Stimulated activated CD4-positive, alpha-beta T cell treated with anti-CD3 and anti-CD28 coated beads, Interleukin-2, amount 100 ng/mL, for 24 hours (primary cell): ENCODE data around the gene PLAC8.
"Not testable (repeated sequence)": the region's sequence is repeated elsewhere in the genome, so short reads cannot be mapped to it uniquely, and the experiment has no call there.

ENCODE experiments used
- DNase-seq, 2 donors: peaks; one replicate each; pipeline ENCODE4 v3.0.0-alpha.2; 2020

PLAC8 gene

GRCh38 chr4:83111751-83112141, 2.8 kb downstream of the PLAC8 start:
- peak in 1 of 2 donors; percentile 32 for DNase-seq

GRCh38 chr4:83110970-83111750, 3.4 kb downstream of the PLAC8 start:
- DNase-seq: peak in 1 of 2 donors; percentile 10

DNA sequence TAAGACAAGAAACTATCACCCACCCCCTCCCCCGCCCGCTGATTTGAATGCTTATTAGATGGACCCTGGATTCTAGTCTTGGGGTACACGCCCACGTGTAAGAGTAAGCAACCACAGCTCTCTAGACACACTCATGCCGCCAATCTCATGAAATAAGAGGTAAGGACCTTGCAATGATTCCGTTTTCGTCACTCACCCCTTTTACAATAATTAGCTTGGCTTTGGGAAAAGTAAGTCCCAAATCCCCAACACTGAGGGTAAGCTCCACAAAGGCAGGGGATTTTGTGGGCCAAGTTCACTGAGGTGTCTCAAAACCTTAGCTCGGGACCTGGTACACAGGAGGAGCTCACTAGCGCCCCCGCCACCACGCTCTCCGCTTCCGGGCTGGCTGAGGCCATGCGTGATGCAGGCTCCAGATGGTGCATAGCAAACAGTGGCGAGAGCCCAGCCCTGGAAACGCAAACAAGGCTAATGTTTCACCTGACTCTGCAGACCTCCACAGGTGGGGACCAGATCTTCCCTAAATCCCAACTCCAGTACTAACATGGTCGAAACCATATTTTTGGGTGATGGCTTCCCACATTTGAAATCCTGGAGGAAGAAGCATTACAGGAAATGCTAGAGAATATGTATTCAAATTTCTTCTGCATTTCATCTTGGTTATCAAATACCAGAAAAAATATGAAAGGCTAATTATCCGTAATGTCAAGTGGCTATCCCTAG, 4.1 kb downstream of the PLAC8 start:
- DNase-seq: peak; percentile 91 to 93

DNA sequence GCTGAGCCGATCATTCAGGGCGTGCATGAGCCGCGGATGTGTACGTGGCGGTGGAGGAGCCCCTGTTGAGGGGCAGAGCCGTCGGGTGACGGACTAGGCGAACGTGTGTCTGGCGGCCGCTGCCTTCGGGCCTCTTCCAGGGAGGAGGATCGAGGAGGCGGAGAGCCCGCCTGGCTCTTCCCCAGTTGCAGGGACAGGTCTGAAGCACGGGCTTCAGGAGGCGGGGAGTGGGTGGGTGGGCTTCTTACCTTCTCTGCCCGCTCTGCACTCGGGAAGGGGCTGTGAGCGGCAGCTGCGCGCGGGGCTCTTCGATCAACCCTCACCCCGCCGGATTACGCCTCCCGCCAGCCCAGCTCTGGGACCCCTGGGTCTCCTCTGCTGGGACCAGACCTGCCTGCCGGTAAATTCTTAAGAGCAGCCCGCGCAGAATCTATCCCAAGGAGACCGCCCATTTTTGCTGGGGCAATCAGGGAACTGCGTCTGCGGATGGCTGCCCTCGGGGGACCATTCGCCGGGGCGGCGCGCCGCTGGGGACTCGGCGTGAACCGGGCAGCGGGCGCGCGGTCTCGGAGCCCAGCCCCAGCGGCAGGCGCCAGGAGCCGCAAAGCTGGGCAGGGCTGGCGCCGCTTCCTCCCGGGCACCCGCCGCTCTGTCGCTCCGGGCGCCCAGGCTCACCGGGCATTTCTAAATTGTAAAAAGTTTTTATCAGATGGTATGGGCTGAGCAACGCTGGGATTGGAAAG, 4.9 kb downstream of the PLAC8 start:
- peak; percentile 59 to 62 for DNase-seq

GRCh38 chr4:83108101-83108861, 6.2 kb downstream of the PLAC8 start:
- DNase-seq: peak; percentile 30

- DNase-seq: peak; percentile 45 to 49
Observed at GRCh38 chr4:83107631-83108030, 6.9 kb downstream of the PLAC8 start.

DNA sequence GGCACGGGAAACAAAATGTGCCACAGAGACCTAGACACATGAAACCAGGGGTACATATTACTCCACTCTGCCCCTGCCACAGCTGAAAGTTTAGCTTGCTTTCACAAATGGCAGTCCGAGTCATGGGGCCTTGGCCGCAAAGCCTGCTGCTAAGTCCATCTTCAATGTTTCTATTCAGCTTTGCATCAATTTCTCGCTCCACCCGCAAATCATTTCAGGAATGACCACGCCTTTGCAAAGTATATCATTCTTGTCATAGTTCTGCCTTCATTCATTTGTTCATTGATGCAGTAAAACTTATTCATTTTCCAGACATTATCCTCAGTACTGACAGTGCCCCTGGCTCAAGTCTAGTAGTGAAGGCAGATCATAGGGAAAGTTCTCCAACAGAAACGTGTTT, 9.5 kb downstream of the PLAC8 start:
- no peak for DNase-seq

GRCh38 chr4:83096397-83096796, 18.1 kb downstream of the PLAC8 start:
- no peak for DNase-seq

DNA sequence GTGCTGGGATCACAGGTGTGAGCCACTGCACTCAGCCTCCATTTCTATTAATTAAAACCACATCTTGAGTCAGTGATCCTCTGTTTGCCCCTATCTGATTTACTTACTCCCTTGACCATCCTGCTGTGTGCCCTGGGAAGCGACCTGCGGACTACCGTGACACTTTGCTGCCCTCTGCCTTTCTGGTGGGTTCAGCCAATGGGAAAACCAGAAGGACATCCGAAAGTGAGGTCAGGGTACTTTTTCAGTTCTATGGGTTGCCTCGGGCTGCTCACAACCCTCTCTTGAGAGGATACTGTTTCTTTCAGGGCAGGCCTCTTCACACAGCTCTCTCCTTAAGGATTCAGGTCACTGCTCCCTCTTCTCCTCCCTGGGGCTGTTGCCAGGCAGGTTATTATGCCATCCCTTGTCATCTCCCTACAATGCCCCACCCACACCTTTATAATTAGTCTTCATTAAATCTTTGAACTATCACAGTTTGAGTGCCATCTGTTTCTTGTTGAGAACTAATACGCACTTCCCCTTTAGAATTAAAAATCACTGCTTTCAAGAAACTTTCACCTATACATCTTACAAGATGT, 21.4 kb downstream of the PLAC8 start:
- DNase-seq: no peak

DNA sequence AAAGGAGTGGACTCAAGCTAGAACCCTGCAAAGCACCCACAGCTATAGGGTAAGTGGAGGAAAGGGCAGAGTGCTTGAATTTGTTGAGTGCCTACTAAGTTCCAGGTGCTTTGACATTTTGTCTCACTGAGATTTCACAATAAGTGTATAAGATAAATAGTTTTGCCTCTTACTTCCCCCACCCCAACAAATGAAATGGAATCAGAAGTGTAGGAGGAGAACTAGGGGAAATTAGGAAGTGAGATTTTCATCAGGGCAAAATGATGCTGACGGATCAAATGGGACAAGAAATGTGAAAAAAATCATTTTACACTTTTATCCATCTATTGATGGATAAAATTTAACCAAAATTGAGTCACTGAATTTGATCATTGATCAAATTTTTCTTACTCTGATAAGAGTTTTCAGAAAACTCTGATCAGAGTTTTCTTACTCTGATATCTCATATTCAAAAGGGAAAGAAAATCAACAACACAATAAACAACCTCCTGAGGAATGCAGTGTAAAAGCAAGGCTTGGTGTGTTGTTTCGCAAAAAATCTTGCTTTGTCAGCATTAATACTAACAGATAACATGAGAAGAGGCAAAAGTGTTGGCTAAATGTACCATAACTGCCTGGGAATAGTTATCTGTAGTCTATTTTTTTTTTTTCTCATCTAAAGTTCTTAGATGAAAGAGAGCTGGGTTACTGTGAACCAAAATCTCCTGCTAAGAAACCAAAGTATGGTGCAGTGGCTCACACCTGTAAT, 24.9 kb downstream of the PLAC8 start:
- no peak for DNase-seq

- DNase-seq: not testable (repeated sequence)
Observed at GRCh38 chr4:83084956-83085355, 29.6 kb downstream of the PLAC8 start.

DNA sequence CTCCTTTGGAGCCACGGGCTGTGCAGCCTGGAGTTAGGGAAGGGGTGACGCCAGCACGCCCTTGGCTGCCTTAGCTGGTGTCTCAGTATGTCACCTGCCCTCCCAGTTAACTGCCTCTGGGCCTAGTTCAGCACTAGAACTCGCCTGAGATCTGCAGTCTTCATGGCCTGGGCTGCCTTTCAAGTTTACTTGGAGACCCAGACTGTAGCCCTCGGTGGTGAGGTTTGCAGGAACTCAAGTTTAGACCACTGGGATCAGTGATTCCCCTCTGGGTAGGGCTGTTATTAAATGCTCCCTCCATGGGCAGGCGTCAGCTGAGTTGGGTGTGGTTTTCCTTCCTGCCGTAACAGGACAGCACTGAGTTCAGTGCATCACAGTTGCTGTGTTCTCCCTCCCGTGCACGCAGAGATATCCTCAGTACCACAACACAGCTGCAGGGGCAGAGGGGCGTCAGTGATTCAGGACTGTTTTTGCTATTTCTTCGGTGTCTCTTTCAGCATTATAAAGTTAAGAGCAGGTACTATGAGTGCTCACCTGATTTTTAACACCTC, 30.5 kb downstream of the PLAC8 start:
- DNase-seq: peak; percentile 28 to 48

- DNase-seq: no peak
Observed at GRCh38 chr4:83082777-83083176, 31.8 kb downstream of the PLAC8 start.

GRCh38 chr4:83080561-83080960, 34.0 kb downstream of the PLAC8 start:
- no peak for DNase-seq

GRCh38 chr4:83075311-83076095, 39.0 kb downstream of the PLAC8 start:
- DNase-seq: no peak

DNA sequence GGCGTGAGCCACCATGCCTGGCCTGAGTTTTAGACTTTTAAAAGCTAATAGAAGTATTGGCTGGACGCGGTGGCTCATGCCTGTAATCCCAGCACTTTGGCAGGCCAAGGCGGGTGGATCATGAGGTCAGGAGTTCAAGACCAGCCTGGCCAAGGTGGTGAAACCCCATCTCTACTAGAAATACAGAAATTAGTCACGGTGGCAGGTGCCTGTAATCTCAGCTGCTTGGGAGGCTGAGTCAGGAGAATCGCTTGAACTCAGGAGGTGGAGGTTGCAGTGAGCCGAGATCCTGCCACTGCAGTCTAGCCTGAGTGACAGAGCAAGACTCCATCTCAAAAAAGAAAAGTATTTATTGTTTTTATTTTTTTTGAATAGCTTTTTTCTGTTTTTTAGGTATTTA, 39.7 kb downstream of the PLAC8 start:
- DNase-seq: peak; percentile 23 to 29

DNA sequence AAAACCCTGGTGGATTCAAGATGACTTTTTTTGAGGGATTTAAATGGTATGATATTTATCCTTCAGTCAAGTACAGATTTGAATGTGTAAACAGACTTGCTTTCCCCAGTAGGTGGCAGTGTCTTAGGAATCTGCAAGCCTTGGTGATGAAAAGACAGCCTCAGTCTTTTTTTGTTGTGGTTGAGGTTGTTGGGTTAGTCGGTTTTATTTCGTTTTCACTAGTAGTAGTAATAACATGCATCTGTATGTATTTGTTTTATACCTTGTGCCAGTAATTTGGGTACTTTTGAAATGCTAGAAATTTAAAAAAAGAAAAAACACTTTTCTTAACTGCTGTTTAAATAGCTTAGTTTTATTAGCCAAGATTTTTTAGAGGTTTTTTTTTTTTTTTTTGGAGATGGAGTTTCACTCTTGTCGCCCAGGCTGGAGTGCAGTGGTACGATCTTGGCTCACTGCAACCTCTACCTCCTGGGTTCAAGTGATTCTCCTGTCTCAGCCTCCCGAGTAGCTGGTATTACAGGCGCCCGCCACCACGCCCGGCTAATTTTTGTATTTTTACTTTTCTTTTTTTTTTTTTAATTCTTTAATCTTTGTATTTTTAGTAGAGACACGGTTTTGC, 40.3 kb downstream of the PLAC8 start:
- peak; percentile 22 to 55 for DNase-seq

- DNase-seq: no peak
Observed at GRCh38 chr4:83071116-83071515, 43.4 kb downstream of the PLAC8 start.

DNA sequence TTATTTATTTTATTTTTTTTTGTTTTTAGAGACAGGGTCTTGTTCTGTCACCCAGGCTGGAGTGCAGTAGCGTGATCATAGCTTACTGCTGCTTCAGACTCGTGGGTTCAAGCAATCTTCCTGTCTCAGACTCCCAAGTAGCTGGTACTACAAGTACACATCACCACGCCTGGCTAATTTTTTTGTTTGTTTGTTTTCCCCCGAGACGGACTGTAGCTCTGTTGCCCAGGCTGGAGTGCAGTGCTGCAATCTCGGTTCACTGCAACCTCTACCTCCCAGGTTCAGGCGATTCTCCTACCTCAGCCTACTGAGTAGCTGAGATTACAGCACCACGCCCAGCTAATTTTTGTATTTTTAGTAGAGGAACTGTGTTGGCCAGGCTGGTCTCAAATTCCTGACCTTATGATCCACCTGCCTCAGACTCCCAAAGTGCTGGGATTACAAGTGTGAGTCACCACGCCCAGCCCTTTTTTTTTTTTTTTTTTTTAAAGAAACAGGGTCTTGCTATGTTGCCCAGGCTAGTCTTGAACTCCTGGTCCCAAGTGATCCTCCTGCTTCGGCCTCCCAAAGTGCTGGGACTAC, 47.4 kb downstream of the PLAC8 start:
- no peak for DNase-seq

- no peak for DNase-seq
Observed at GRCh38 chr4:83065266-83065665, 49.3 kb downstream of the PLAC8 start.
